D721Med (cell line): ENCODE measurements around the gene USP20.

Experiments
- DNase-seq: peaks from one replicate; pipeline ENCODE4 v3.0.0; 2011; ENCODE audit warnings: low spot score; ENCODE audit not compliant: insufficient read length
- FAIRE-seq: peaks from 2 replicates; lab custom pipeline; 2011; peaks lifted over from hg19 to GRCh38; lab: Jason Lieb, UNC
- CTCF ChIP-seq: IDR thresholded peaks from 2 replicates; pipeline ENCODE4 v1.5.1; 2012; ENCODE audit warnings: mild to moderate bottlenecking, control low read depth; ENCODE audit not compliant: insufficient read depth; ENCODE audit errors: missing control alignments

USP20 gene

GRCh38 chr9:129895376-129896268 is 60.4 kb downstream of the USP20 start:
- FAIRE-seq (no peak), DNase-seq (no peak)
- no peak for TF ChIP-seq CTCF

- FAIRE-seq (no peak), DNase-seq (no peak)
- TF ChIP-seq CTCF, result no peak
Measured at GRCh38 chr9:129897263-129897662, 62.0 kb downstream of the USP20 start.

- no peak for TF ChIP-seq CTCF
- DNase-seq (no peak), FAIRE-seq (no peak)
Measured at GRCh38 chr9:129898185-129898584, 62.9 kb downstream of the USP20 start.

- TF ChIP-seq CTCF, result no peak
- FAIRE-seq (no peak), DNase-seq (no peak)
Measured at GRCh38 chr9:129899620-129900019, 64.4 kb downstream of the USP20 start.

- TF ChIP-seq CTCF, result no peak
- FAIRE-seq (no peak), DNase-seq (no peak)
Measured at GRCh38 chr9:129900263-129901027, 65.2 kb downstream of the USP20 start.

GRCh38 chr9:129901993-129902739 is 66.9 kb downstream of the USP20 start:
- FAIRE-seq (no peak), DNase-seq (no peak)
- no peak for TF ChIP-seq CTCF
